ENCODE data around the gene MYOF. TPM values are rescaled to one million over a fixed set of nuclear protein-coding genes. Genes with fewer than 3 reads are reported as not detected.

MYOF gene
- total RNA-seq, 4 donors from 2014 or later: 77.8 to 174 (median 116) TPM

- DNase-seq (ENCODE audit: low spot score in 2 of 2): no peak
Observed at GRCh38 chr10:93352638-93353383, 129.3 kb downstream of the MYOF start.

DNA sequence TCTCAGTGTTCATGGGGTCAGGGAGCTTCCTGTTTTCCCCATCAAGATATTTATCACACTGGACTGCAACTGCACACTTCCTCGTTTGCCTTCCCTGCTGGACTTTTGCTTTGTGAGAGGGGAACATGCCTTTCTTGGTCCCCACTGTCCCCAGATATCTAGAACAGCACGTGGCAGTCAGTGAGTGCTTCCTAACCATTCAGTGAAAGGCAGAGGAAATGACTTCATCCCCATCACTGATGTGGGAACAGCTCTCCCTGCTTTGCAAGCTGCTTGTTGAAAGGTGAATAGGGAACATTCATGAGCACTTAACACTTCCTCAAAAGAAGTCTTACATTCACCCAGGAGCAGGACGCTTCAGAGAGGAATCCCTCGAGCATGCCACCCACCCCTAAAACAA lies 135.4 kb downstream of the MYOF start:
- Histone ChIP-seq H3K27me3 (no peaks in the 10 kb centered on the region), H3K4me1 (no peaks in the 10 kb centered on the region), H3K4me3 (no peak overlapping the region), H3K27ac (no peak overlapping the region), H3K9me3 (no peaks in the 10 kb centered on the region), H3K36me3 (peaks cover 97% of the 10 kb centered on the region)
- TF ChIP-seq EP300 (IDR thresholded peaks at IDR 0.05) (no peak), POLR2A (IDR thresholded peaks at IDR 0.05) (no peak), POLR2AphosphoS5 (IDR thresholded peaks at IDR 0.05) (no peak)
- TF ChIP-seq, protein P1, sequence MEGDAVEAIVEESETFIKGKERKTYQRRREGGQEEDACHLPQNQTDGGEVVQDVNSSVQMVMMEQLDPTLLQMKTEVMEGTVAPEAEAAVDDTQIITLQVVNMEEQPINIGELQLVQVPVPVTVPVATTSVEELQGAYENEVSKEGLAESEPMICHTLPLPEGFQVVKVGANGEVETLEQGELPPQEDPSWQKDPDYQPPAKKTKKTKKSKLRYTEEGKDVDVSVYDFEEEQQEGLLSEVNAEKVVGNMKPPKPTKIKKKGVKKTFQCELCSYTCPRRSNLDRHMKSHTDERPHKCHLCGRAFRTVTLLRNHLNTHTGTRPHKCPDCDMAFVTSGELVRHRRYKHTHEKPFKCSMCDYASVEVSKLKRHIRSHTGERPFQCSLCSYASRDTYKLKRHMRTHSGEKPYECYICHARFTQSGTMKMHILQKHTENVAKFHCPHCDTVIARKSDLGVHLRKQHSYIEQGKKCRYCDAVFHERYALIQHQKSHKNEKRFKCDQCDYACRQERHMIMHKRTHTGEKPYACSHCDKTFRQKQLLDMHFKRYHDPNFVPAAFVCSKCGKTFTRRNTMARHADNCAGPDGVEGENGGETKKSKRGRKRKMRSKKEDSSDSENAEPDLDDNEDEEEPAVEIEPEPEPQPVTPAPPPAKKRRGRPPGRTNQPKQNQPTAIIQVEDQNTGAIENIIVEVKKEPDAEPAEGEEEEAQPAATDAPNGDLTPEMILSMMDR (IDR thresholded peaks at IDR 0.05): no peak
- WGBS: 43% methylated on average over 4 of the region's 4 CpGs
- DNase-seq (ENCODE audit: low spot score in 2 of 2): no peak

More at GRCh38 chr10:93352638-93353383, 129.3 kb downstream of the MYOF start:
- H3K27ac ChIP-seq: no peak overlapping the region
- H3K4me1 ChIP-seq: no peaks in the 10 kb centered on the region
- no peak overlapping the region for H3K4me3 ChIP-seq
- no peaks in the 10 kb centered on the region for H3K27me3 ChIP-seq
- H3K36me3 ChIP-seq: peaks cover 96% of the 10 kb centered on the region
- WGBS: 65% methylated on average over 6 of the region's 6 CpGs
- no peak for TF ChIP-seq POLR2AphosphoS5 (IDR thresholded peaks at IDR 0.05)
- TF ChIP-seq, protein P1 (IDR thresholded peaks at IDR 0.05): peak; percentile 43 to 45
- no peaks in the 10 kb centered on the region for H3K9me3 ChIP-seq

GRCh38 chr10:93346108-93346507 lies 136.0 kb downstream of the MYOF start:
- TF ChIP-seq POLR2AphosphoS5 (IDR thresholded peaks at IDR 0.05) (no peak), EP300 (IDR thresholded peaks at IDR 0.05) (no peak), POLR2A (IDR thresholded peaks at IDR 0.05) (no peak)
- TF ChIP-seq, protein P1 (IDR thresholded peaks at IDR 0.05): no peak
- peaks cover 96% of the 10 kb centered on the region for H3K36me3 ChIP-seq
- no peak overlapping the region for H3K27ac ChIP-seq
- no peak overlapping the region for H3K4me3 ChIP-seq
- WGBS: 78% methylated on average over 3 of the region's 3 CpGs
- H3K27me3 ChIP-seq: no peaks in the 10 kb centered on the region
- no peaks in the 10 kb centered on the region for H3K4me1 ChIP-seq
- H3K9me3 ChIP-seq: no peaks in the 10 kb centered on the region
- no peak for DNase-seq (ENCODE audit: low spot score in 2 of 2)

DNA sequence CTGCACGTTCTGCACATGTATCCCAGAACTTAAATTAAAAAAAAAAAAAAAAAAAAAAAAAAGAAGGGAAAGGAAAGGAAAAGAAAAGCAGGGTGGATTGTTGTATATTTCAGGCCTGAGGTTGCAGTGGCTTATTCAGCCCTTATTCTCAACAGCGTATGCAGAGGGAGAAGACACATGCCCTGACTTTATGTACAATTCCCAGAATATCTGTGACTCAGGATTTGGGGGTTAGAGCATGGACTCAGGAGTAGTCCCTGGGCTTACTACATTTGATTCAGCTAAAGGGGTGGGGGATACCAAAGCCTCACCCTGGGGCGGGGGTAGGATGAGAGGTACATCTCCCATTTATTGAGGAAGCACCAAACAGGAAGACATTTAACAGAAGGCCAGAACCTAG lies 137.4 kb downstream of the MYOF start:
- H3K36me3 ChIP-seq: peaks cover 94% of the 10 kb centered on the region
- no peak overlapping the region for H3K27ac ChIP-seq
- DNase-seq (ENCODE audit: low spot score in 2 of 2): no peak
- WGBS: 97% methylated on average over 3 of the region's 3 CpGs
- no peak overlapping the region for H3K4me3 ChIP-seq
- H3K4me1 ChIP-seq: no peaks in the 10 kb centered on the region
- H3K9me3 ChIP-seq: no peaks in the 10 kb centered on the region
- no peak for TF ChIP-seq EP300 (IDR thresholded peaks at IDR 0.05)
- TF ChIP-seq POLR2A (IDR thresholded peaks at IDR 0.05): no peak
- TF ChIP-seq POLR2AphosphoS5 (IDR thresholded peaks at IDR 0.05): no peak
- TF ChIP-seq, protein P1 (IDR thresholded peaks at IDR 0.05): no peak
- H3K27me3 ChIP-seq: no peaks in the 10 kb centered on the region

GRCh38 chr10:93342921-93343320 lies 139.2 kb downstream of the MYOF start:
- H3K4me3 ChIP-seq: no peak overlapping the region
- H3K27me3 ChIP-seq: no peaks in the 10 kb centered on the region
- no peak for DNase-seq (ENCODE audit: low spot score in 2 of 2)
- WGBS: 67% methylated on average over 3 of the region's 3 CpGs
- H3K4me1 ChIP-seq: no peaks in the 10 kb centered on the region
- TF ChIP-seq POLR2AphosphoS5 (IDR thresholded peaks at IDR 0.05): no peak
- no peak for TF ChIP-seq EP300 (IDR thresholded peaks at IDR 0.05)
- TF ChIP-seq, protein P1 (IDR thresholded peaks at IDR 0.05): no peak
- TF ChIP-seq POLR2A (IDR thresholded peaks at IDR 0.05): no peak
- H3K36me3 ChIP-seq: peaks cover 94% of the 10 kb centered on the region
- H3K9me3 ChIP-seq: no peaks in the 10 kb centered on the region
- H3K27ac ChIP-seq: no peak overlapping the region

Data from suprapubic skin (tissue), 4 donors.